Activated CD8-positive, alpha-beta memory T cell treated with anti-CD3 and anti-CD28 coated beads, Interleukin-2, amount 10 ng/mL, durations not matched to agents 7 days and 5 days (primary cell): ENCODE measurements around the gene EHD4. TPM values are rescaled to one million over a fixed set of nuclear protein-coding genes. Genes with fewer than 3 reads are reported as not detected.
A peak's percentile ranks its signal among the peaks of the same experiment; 100 is the strongest.

ENCODE experiments used
- ATAC-seq: fragments of 150-1000 bp; cut with Tn5 transposase; one replicate; pipeline ENCODE4 v1.10.0; 2021; ENCODE audit warnings: moderate library complexity
- CTCF ChIA-PET: fragments of 350-600 bp; sonication (Branson Sonifier 250); formaldehyde crosslinking; loops from one replicate; lab custom pipeline; 2021; ENCODE audit warnings: antibody characterized with exemption; lab: Charles Lee
- DNase-seq: peaks from one replicate; pipeline ENCODE4 v3.0.0-alpha.2; 2020
- H3K27ac Mint-ChIP-seq: one replicate; pipeline ENCODE4 v1.8.0; 2021; ENCODE audit warnings: mild to moderate bottlenecking, mixed read lengths
- H3K27me3 Mint-ChIP-seq: one replicate; pipeline ENCODE4 v1.8.0; 2021; ENCODE audit warnings: mixed read lengths
- H3K36me3 Mint-ChIP-seq: one replicate; pipeline ENCODE4 v1.8.0; 2021; ENCODE audit warnings: mild to moderate bottlenecking, mixed read lengths
- H3K4me1 Mint-ChIP-seq: one replicate; pipeline ENCODE4 v1.8.0; 2021; ENCODE audit warnings: mixed read lengths
- H3K4me3 Mint-ChIP-seq: one replicate; pipeline ENCODE4 v1.8.0; 2021; ENCODE audit warnings: mild to moderate bottlenecking, moderate library complexity, mixed read lengths
- H3K9me3 Mint-ChIP-seq: one replicate; pipeline ENCODE4 v1.8.0; 2022; ENCODE audit warnings: low read depth, mixed read lengths
- total RNA-seq, 2 experiments: library from RNA; stranded (reverse); gene quantifications; one replicate each; pipeline ENCODE4 v1.2.3, GENCODE V29; 2021

Gene EHD4
- total RNA-seq, 2 experiments from 2014 or later: 15.6 to 19.8 TPM

DNA sequence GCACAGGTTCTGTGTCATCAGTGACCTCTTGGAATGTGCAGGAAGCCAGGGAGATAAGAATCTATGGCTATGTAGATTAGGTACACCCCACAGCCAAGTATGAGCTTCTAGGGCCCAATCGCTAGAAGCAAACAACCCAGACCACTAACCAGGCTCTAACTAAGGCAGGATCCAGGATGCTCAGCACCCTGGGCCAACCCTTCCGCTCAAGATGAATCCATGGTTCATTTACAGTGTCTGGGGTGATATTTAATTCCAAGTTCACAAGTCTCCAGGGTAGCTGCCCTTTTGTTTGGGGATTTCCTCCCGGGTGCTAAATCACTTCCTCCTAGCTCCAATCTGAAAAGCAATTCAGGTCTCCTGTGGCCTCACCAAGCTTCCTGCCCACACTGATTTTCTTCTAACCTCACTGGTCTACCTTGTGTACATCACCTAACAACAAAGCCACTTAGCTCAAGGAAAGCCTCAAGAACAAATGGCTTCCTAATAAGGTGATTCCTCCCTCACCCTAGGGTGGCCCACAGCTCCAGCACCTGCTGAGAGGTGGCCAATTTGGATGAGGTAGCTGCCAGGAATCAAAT is 2.4 kb downstream of the EHD4 start:
- peak overlapping the region; percentile 89 for H3K27ac Mint-ChIP-seq
- ATAC-seq (no peak), DNase-seq (peak; percentile 84)
- no peaks in the 10 kb centered on the region for H3K9me3 Mint-ChIP-seq
- H3K27me3 Mint-ChIP-seq: peaks cover 10% of the 10 kb centered on the region
- CTCF ChIA-PET: interaction anchor here (0.6 to 5.2 kb wide), 9 partner anchors 12 to 197 kb away, joined by 3 to 47 read pairs (median 4); partner anchors contain the start of gene MAPKBP1
- peaks cover 11% of the 10 kb centered on the region for H3K36me3 Mint-ChIP-seq
- H3K4me1 Mint-ChIP-seq: peaks cover 69% of the 10 kb centered on the region
- peak overlapping the region; percentile 86 for H3K4me3 Mint-ChIP-seq

DNA sequence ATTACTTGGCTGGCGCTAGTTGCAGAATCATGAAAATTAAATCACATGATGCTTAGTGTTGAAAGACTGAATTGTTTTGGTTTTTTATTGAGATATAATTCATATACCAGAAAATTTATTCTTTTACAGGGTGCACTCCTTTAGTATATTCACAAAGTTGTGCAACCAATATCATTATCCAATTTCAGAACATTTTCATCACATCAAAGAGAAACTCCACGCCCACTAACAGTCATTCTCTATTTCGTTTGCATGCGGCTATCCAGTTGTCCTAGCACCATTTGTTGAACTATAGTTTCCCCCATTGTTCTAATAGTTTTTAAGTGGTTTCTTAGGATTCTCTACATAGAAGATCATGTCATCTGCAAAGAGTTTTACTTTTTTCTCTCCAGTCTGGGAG is 3.7 kb downstream of the EHD4 start:
- no peaks in the 10 kb centered on the region for H3K9me3 Mint-ChIP-seq
- H3K4me1 Mint-ChIP-seq: peaks cover 60% of the 10 kb centered on the region
- H3K27ac Mint-ChIP-seq: no peak overlapping the region
- H3K36me3 Mint-ChIP-seq: peaks cover 8% of the 10 kb centered on the region
- H3K4me3 Mint-ChIP-seq: no peak overlapping the region
- DNase-seq (no peak), ATAC-seq (no peak)
- H3K27me3 Mint-ChIP-seq: no peaks in the 10 kb centered on the region
- CTCF ChIA-PET: interaction anchor here (0.7 to 5.2 kb wide), 3 partner anchors 33 to 1111 kb away, joined by 4 to 47 read pairs (median 17); partner anchors contain the start of gene MAPKBP1

DNA sequence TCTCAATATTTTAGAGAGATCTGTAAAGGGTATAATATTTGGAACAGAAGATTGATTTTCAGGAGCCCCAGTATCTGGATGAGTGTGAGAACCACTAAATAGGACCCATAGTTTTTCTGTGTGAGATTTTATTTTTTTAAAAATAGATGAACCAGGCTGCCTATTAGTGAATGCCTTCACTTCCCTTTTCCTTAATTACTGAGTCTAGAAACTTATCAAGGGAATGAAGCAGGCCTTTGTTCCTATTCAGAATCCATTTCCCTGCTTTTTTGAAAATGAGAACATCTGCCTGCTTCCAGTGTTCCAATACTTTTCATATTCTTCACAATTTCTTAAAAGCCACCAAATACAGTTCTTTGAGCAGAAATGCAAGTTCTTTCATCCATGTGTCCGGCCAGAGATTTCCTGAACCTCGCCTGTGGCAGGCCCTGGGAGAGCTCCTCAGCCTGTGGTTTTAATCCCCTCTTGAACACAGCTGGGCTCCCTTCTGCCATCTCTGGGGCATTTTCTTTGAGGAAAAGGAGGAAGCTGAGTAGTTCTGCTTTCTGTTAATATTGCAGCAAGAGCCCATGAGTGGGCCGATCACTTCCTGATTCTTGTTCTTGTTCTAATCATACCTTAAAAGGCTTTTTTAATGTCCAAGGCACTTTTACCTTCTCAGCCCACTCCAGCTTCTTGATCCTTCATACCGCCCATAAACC is 4.7 kb downstream of the EHD4 start:
- ATAC-seq (no peak), DNase-seq (no peak)
- peaks cover 8% of the 10 kb centered on the region for H3K36me3 Mint-ChIP-seq
- CTCF ChIA-PET: no interaction called here
- no peaks in the 10 kb centered on the region for H3K27me3 Mint-ChIP-seq
- no peak overlapping the region for H3K4me3 Mint-ChIP-seq
- H3K9me3 Mint-ChIP-seq: no peaks in the 10 kb centered on the region
- peaks cover 51% of the 10 kb centered on the region for H3K4me1 Mint-ChIP-seq
- H3K27ac Mint-ChIP-seq: no peak overlapping the region

DNA sequence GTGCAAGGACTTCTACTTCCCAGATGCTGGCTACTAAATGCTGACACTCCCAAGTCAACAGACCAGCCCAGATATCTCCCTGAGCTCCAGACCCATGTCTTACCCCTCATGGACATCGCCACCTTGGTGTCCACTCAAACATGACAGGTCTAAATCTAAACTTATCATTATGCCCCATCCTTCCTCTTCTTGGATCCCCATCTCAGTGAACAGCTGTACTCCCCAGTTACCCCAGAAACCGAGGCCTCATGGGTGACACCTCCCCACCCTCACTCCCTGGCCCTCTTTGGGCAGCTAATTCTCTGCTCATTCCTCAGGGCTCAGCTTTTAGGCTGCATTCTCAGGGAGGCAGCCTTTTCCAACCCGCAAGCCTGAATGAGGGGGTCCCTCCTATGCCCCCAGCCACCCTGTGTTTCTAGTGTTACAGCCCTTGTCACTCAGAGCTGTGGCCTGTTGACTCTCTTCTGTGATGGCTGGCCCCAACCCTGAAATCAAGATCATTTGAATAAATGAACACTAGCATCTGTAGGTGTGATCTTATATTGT is 5.4 kb downstream of the EHD4 start:
- Mint-ChIP-seq H3K4me1 (peaks cover 51% of the 10 kb centered on the region), H3K27me3 (no peaks in the 10 kb centered on the region), H3K36me3 (peaks cover 12% of the 10 kb centered on the region), H3K9me3 (peaks cover 4% of the 10 kb centered on the region), H3K4me3 (no peak overlapping the region), H3K27ac (no peak overlapping the region)
- ATAC-seq: no peak
- CTCF ChIA-PET: interaction anchor here (0.7 to 1.2 kb wide), 3 partner anchors 28 to 62 kb away, joined by 3 read pairs; no protein-coding TSS in a partner anchor
- DNase-seq: no peak

DNA sequence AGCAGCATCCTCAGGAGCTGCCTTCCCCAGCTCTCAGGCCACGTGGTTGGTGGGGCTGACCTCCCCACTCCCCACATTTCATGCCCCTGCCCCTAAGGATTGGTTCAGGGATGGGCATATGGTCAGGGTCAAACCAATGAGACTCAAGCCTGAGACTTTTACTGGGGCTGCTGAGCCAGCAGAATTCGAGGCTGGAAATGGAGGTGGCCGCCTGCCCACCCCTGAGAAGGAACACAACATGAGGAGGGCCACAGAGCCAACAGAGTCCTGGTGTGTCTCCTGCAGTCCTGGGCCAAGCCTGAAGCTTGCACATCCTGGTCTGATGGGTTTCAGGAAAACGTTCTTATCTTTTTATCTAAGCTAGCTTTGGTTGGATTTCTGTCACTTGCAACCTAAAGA is 5.9 kb downstream of the EHD4 start:
- CTCF ChIA-PET: interaction anchor here (0.7 to 1.2 kb wide), 3 partner anchors 28 to 62 kb away, joined by 3 read pairs; no protein-coding TSS in a partner anchor
- DNase-seq: no peak
- H3K36me3 Mint-ChIP-seq: peaks cover 16% of the 10 kb centered on the region
- peaks cover 55% of the 10 kb centered on the region for H3K4me1 Mint-ChIP-seq
- ATAC-seq: no peak
- H3K27me3 Mint-ChIP-seq: no peaks in the 10 kb centered on the region
- no peak overlapping the region for H3K27ac Mint-ChIP-seq
- H3K9me3 Mint-ChIP-seq: peaks cover 4% of the 10 kb centered on the region
- H3K4me3 Mint-ChIP-seq: no peak overlapping the region

DNA sequence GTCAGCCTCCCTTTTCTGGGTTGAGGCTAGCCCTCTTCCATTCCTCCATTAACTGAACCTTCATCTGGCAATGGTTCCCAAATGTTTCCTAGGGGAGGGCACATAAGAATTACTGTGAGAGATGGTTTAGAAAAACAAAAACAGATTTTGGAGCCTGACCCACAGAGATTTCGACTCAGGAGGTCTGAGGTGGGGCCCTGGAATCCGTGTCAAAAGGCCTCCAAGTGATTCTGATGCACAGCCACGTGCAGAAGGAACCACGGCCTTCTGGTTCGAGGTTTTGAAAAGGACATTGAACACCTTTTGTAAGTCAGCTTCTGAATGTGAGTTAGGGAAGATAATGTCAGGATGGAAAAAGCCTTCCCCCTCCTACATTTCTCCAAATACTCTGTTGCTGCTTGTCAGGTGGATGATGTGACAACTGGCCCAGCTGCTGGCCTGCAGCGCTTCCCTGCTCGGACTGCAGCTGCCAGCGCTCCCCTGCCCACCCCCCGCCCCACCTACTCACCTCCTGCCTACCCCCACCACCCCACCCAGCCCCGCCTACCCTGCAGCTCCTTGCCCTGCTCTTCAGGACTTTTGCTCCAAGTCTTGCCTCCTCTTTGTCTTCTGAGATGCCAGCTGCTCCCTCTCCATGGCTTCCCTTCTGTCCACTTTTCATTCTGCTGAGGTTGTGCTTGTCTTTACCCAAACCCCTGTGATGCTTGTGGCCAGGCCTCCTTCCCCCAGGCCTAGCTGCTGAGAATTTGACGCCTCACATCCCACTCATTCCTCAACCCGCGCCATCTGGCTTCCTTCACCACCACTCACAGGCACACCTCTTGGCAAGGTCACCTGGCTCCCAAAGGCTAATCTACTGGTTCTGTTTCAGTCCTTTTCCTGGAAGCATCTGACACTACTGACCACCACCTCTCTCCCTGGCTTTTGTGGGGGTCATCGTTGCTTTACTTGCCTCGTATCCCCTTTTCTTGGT is 6.6 kb downstream of the EHD4 start:
- DNase-seq (no peak), ATAC-seq (no peak)
- H3K36me3 Mint-ChIP-seq: peaks cover 20% of the 10 kb centered on the region
- no peaks in the 10 kb centered on the region for H3K27me3 Mint-ChIP-seq
- H3K9me3 Mint-ChIP-seq: peaks cover 4% of the 10 kb centered on the region
- no peak overlapping the region for H3K4me3 Mint-ChIP-seq
- H3K4me1 Mint-ChIP-seq: peaks cover 49% of the 10 kb centered on the region
- CTCF ChIA-PET: interaction anchor here (1.0 to 1.2 kb wide), 2 partner anchors 27 to 29 kb away, joined by 3 read pairs; no protein-coding TSS in a partner anchor
- H3K27ac Mint-ChIP-seq: no peak overlapping the region

DNA sequence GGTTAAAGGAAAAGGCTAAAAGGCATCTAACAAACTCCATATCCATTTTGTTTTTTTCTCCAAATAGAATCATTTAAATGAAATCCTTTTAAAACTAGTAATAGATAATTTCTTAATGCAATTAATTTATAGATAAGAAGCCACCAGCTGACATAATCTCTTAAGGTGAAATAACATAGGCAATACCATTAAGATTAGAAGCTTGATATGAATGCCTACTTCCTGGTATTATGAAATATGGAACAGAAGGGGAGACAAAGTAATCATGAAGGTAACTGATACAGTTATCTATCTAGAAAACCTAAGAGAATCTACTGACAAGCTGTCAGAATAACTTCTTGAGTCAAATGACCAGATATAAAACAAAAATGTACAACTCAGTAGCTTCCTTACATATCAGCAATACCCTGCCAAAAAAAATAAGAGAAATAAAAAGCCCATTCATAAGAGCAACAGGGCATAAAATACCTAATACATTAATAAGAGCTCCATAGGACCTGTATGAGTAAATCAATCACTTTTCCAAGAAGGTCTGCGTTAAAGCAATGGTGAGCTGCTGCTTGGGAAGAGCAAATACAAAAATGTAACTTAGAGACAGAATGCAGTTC is 10.7 kb downstream of the EHD4 start:
- Mint-ChIP-seq H3K27ac (no peak overlapping the region), H3K27me3 (no peaks in the 10 kb centered on the region), H3K4me3 (no peak overlapping the region), H3K9me3 (peaks cover 4% of the 10 kb centered on the region), H3K36me3 (peaks cover 24% of the 10 kb centered on the region), H3K4me1 (peaks cover 39% of the 10 kb centered on the region)
- ATAC-seq (no peak), DNase-seq (no peak)
- CTCF ChIA-PET: interaction anchor here (0.7 kb wide), 1 partner anchor 937 kb away, joined by 3 read pairs; no protein-coding TSS in a partner anchor

DNA sequence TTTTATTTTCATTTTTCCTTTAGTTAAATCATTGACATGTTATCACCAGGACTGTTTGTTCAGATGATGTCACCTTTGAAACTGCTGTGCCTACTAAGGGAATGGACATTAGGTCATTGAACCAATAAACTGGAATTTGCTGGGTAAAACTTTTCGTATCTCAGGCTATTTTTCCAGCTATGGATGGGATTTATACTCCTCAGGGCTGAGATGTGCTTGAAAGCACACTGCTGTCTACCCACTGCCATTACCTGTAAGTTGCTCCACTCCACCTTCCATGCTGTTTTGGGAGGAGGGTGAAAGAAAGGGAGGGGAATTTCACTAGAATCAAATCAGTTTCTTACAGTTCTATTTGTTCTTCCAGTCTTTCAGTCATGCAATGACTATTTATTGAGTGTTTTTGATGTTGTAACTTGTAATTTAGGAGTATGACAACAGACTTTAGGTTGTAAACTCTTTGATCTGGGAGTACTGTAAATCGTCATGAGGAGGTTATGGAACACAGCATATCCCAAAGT is 11.3 kb downstream of the EHD4 start:
- CTCF ChIA-PET: no interaction called here
- H3K27ac Mint-ChIP-seq: no peak overlapping the region
- H3K4me1 Mint-ChIP-seq: peaks cover 35% of the 10 kb centered on the region
- peaks cover 4% of the 10 kb centered on the region for H3K9me3 Mint-ChIP-seq
- peaks cover 23% of the 10 kb centered on the region for H3K36me3 Mint-ChIP-seq
- ATAC-seq: no peak
- no peak overlapping the region for H3K4me3 Mint-ChIP-seq
- DNase-seq: no peak
- no peaks in the 10 kb centered on the region for H3K27me3 Mint-ChIP-seq

DNA sequence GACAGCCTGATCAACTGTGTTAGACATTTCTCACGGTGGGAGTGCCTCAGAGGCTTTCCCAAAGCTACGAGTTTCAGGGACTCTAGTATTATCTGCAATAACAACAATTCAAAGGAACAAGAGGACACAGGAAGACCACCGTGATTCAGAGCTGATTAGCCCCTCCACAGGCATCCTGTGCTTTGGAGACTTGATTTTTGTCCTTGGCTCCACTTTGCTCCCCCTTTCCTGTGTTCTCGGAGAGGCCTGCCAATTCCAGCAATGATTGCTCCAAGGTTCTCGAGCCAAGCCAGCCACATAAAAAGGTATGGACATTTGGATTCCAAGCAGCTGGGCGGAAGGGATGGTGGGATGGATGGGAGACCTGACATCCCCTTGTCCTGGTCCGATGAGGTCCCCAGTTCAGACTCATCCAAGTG is 14.3 kb downstream of the EHD4 start:
- CTCF ChIA-PET: interaction anchor here (0.7 to 2.0 kb wide), 5 partner anchors 12 to 184 kb away, joined by 3 to 12 read pairs (median 3); partner anchors contain the start of gene MAPKBP1
- Mint-ChIP-seq H3K36me3 (peaks cover 24% of the 10 kb centered on the region), H3K4me1 (peaks cover 28% of the 10 kb centered on the region), H3K27me3 (no peaks in the 10 kb centered on the region), H3K4me3 (no peak overlapping the region), H3K9me3 (peaks cover 4% of the 10 kb centered on the region), H3K27ac (peak overlapping the region; percentile 73)
- DNase-seq (no peak), ATAC-seq (no peak)

DNA sequence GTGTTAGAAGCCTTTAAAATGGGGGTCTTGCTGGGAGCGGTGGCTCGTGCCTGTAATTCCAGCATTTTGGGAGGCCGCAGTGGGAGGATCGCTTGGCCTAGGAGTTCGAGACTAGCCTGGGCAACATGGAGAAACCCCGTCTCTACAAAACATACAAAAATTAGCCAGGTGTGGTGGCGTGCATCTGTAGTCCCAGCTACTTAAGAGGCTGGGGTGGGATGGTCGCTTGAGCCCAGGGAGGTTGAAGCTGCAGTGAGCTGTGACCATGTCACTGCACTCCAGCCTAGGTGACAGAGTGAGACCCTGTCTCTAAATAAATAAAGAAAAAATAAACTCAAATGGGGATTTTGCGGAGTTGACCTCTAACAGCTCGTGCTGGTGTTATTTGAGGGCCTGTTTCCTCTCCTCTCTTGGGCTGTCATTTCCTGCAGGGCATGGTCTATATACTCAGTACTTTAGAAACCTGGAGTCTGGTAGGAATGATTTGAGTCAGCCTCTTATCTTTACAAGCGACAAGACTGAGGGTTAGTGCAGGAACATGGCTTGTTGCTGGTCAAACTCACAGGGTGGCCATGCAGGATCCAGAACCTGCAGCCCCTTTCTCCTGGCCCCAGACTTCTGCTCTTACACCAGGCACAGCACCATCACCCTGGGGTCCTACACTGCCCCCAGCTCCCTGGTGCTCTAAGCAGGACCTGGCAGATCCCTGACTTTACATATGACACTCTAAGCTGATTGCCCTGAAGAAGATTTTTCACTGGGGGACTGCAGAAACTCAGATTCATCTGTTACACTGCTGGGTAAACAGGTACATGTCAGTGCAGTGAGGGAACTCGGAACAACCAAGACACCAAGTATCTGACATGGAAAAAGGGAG is 15.1 kb downstream of the EHD4 start:
- peaks cover 28% of the 10 kb centered on the region for H3K4me1 Mint-ChIP-seq
- CTCF ChIA-PET: interaction anchor here (0.8 to 2.0 kb wide), 4 partner anchors 15 to 184 kb away, joined by 3 to 12 read pairs (median 3); partner anchors contain the start of gene MAPKBP1
- H3K36me3 Mint-ChIP-seq: peaks cover 27% of the 10 kb centered on the region
- H3K9me3 Mint-ChIP-seq: peaks cover 3% of the 10 kb centered on the region
- H3K4me3 Mint-ChIP-seq: no peak overlapping the region
- ATAC-seq (peak; percentile 93), DNase-seq (no peak)
- H3K27me3 Mint-ChIP-seq: no peaks in the 10 kb centered on the region
- H3K27ac Mint-ChIP-seq: peak overlapping the region; percentile 73

DNA sequence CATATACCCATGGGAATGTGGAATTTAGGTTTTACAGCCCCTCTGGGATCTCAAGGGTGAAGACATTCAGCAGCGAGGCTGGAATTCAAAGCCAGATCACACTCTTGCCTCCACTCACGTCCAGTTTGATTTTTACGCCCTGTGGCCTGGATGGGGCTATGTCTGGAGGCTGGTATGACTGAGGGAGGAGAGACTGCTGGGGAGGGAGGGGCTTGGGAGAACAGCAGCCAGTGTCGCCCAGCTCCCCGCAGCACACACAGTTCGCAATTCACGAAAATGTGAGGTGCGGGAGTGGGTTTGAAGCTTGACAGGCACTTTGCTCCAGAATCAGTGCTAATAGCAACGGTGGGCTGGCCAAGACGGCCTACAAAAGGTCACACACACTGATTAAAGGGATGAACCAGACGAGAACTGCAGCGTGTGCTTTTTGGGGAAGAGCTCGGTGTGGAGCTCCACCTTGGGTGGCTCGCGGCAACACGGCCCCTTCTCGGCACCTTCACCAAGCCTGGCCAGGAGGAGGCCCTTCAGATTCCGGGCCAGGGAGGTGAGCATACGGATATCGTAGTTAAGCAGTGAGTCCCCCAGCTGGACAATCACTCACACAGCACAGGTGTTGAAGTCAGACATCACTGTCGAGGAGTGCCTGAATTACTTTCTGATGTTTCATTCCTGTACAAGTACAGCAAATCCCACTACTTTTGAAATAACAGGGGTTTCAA is 16.4 kb downstream of the EHD4 start:
- no peak for ATAC-seq
- Mint-ChIP-seq H3K9me3 (no peaks in the 10 kb centered on the region), H3K36me3 (peaks cover 18% of the 10 kb centered on the region), H3K27me3 (no peaks in the 10 kb centered on the region), H3K4me1 (peaks cover 23% of the 10 kb centered on the region), H3K27ac (no peak overlapping the region), H3K4me3 (no peak overlapping the region)
- CTCF ChIA-PET: interaction anchor here (0.9 kb wide), 1 partner anchor 17 kb away, joined by 3 read pairs; no protein-coding TSS in a partner anchor
- DNase-seq: no peak
